Hepatocyte (in vitro differentiated cells): ENCODE results near the gene HFE. TPM values are rescaled to one million over a fixed set of nuclear protein-coding genes. Genes with fewer than 3 reads are reported as not detected.

Experiments used
- DNase-seq: peaks from one replicate; pipeline ENCODE4 v3.0.0-alpha.2; 2016; ENCODE audit warnings: low spot score
- H2AFZ ChIP-seq: fragments of 200-600 bp; sonication (generic); 2 replicates; pipeline ENCODE4 v1.6.0; 2016; ENCODE audit warnings: antibody characterized with exemption, mild to moderate bottlenecking
- H3K27ac ChIP-seq: fragments of 200-600 bp; sonication (generic); 2 replicates; pipeline ENCODE4 v1.5.1; 2016; ENCODE audit warnings: mild to moderate bottlenecking
- H3K27me3 ChIP-seq: fragments of 200-600 bp; sonication (generic); 2 replicates; pipeline ENCODE4 v1.6.1; 2016
- H3K36me3 ChIP-seq: fragments of 200-600 bp; sonication (generic); replicated peaks from 2 replicates; pipeline ENCODE4 v1.5.1; 2016; ENCODE audit warnings: low read depth; ENCODE audit not compliant: insufficient read depth
- H3K4me1 ChIP-seq: fragments of 200-600 bp; sonication (generic); 2 replicates; pipeline ENCODE4 v1.5.1; 2016; ENCODE audit warnings: mild to moderate bottlenecking, moderate library complexity; ENCODE audit not compliant: insufficient read depth
- H3K4me2 ChIP-seq: fragments of 200-600 bp; sonication (generic); 2 replicates; pipeline ENCODE4 v1.6.0; 2016
- H3K4me3 ChIP-seq: fragments of 200-600 bp; sonication (generic); 2 replicates; pipeline ENCODE4 v1.5.1; 2016; ENCODE audit warnings: mild to moderate bottlenecking
- H3K79me2 ChIP-seq: fragments of 200-600 bp; sonication (generic); 2 replicates; pipeline ENCODE4 v1.6.0; 2017; ENCODE audit warnings: mild to moderate bottlenecking
- H3K9me2 ChIP-seq: fragments of 200-600 bp; sonication (generic); replicated peaks from 2 replicates; pipeline ENCODE4 v1.6.0; 2017; ENCODE audit warnings: mild to moderate bottlenecking; ENCODE audit not compliant: insufficient read depth
- H3K9me3 ChIP-seq: fragments of 200-600 bp; sonication (generic); 2 replicates; pipeline ENCODE4 v1.5.1; 2016; ENCODE audit warnings: low read depth, mild to moderate bottlenecking
- H4K20me1 ChIP-seq: fragments of 200-600 bp; sonication (generic); 2 replicates; pipeline ENCODE4 v1.6.0; 2016; ENCODE audit warnings: mild to moderate bottlenecking; ENCODE audit not compliant: insufficient read depth, poor library complexity, severe bottlenecking
- CTCF ChIP-seq: fragments of 200-600 bp; sonication (generic); IDR thresholded peaks from 2 replicates; pipeline ENCODE4 v1.5.1; 2016; ENCODE audit warnings: antibody characterized with exemption, mild to moderate bottlenecking; ENCODE audit not compliant: poor library complexity
- EZH2 ChIP-seq: fragments of 200-600 bp; sonication (generic); IDR thresholded peaks from 2 replicates; pipeline ENCODE4 v1.6.1; 2016; ENCODE audit warnings: antibody characterized with exemption, mild to moderate bottlenecking, borderline replicate concordance
- EZH2phosphoT487 ChIP-seq: fragments of 200-600 bp; sonication (generic); IDR thresholded peaks from one replicate; pipeline ENCODE4 v1.6.1; 2018; ENCODE audit warnings: antibody characterized with exemption, mild to moderate bottlenecking, low read depth, moderate library complexity; ENCODE audit not compliant: unreplicated experiment, severe bottlenecking
- WGBS: methylation state at CpG from one replicate; pipeline ENCODE4 v1.1.6; 2016; ENCODE audit warnings: low lambda C conversion rate; ENCODE audit errors: missing lambda C conversion rate; 5-methylcytosine and 5-hydroxymethylcytosine counted together
- polyA plus RNA-seq: library from polyadenylated mRNA; unstranded; fragments of >200 nt; fragmentation: Nextera tagmentation; extraction: Ambion mirVana; gene quantifications from 2 replicates; pipeline ENCODE4 v1.2.1, GENCODE V29; 2016
- total RNA-seq: library from RNA; depleted of rRNA; stranded (reverse); fragments of >200 nt; gene quantifications from 2 replicates; pipeline ENCODE4 v1.2.3, GENCODE V29; 2014

HFE gene
- total and polyA plus RNA-seq, 2 experiments from 2014 or later: 3.6 to 7.4 TPM

- no peaks in the 10 kb centered on the region for H3K9me2 ChIP-seq
- peak overlapping the region; percentile 86 for H3K4me3 ChIP-seq
- no peaks in the 10 kb centered on the region for H3K9me3 ChIP-seq
- peak overlapping the region; percentile 7 for H2AFZ ChIP-seq
- H3K36me3 ChIP-seq: no peaks in the 10 kb centered on the region
- H3K27me3 ChIP-seq: no peaks in the 10 kb centered on the region
- H4K20me1 ChIP-seq: no peaks in the 10 kb centered on the region
- no peak for TF ChIP-seq CTCF
- no peak for TF ChIP-seq EZH2
- no peak for TF ChIP-seq EZH2phosphoT487
- peak; percentile 92 for DNase-seq
- peaks cover 6% of the 10 kb centered on the region for H3K79me2 ChIP-seq
- H3K27ac ChIP-seq: peak overlapping the region; percentile 96
- peak overlapping the region; percentile 83 for H3K4me2 ChIP-seq
- peaks cover 4% of the 10 kb centered on the region for H3K4me1 ChIP-seq
- under 1% methylated on average over 31 of the region's 31 CpGs for WGBS
Observed at GRCh38 chr6:26054781-26055718, 32.2 kb upstream of the HFE start.

- TF ChIP-seq EZH2phosphoT487 (peak; percentile 25), CTCF (no peak), EZH2 (no peak)
- Histone ChIP-seq H2AFZ (peak overlapping the region; percentile 56), H3K4me3 (peak overlapping the region; percentile 86), H3K27me3 (no peaks in the 10 kb centered on the region), H3K4me1 (peaks cover 4% of the 10 kb centered on the region), H3K79me2 (peaks cover 6% of the 10 kb centered on the region), H3K9me3 (no peaks in the 10 kb centered on the region), H3K4me2 (peak overlapping the region; percentile 83), H3K36me3 (no peaks in the 10 kb centered on the region), H3K9me2 (no peaks in the 10 kb centered on the region), H4K20me1 (no peaks in the 10 kb centered on the region), H3K27ac (peak overlapping the region; percentile 96)
- DNase-seq: peak; percentile 94
- WGBS: under 1% methylated on average over 51 of the region's 51 CpGs
Observed at GRCh38 chr6:26055719-26056582, 31.3 kb upstream of the HFE start.

- Histone ChIP-seq H3K4me1 (peaks cover 4% of the 10 kb centered on the region), H3K9me2 (no peaks in the 10 kb centered on the region), H3K4me2 (peak overlapping the region; percentile 83), H3K4me3 (peak overlapping the region; percentile 86), H2AFZ (peak overlapping the region; percentile 56), H3K9me3 (no peaks in the 10 kb centered on the region), H3K79me2 (peaks cover 6% of the 10 kb centered on the region), H4K20me1 (no peaks in the 10 kb centered on the region), H3K27me3 (no peaks in the 10 kb centered on the region), H3K27ac (peak overlapping the region; percentile 96), H3K36me3 (no peaks in the 10 kb centered on the region)
- peak; percentile 37 for DNase-seq
- WGBS: 3% methylated on average over 14 of the region's 14 CpGs
- TF ChIP-seq EZH2 (no peak), CTCF (no peak)
Observed at GRCh38 chr6:26056583-26057350, 30.5 kb upstream of the HFE start.
